HL-60 (cell line): ENCODE data around the gene IRF3.

Source experiments
- DNase-seq, 2 experiments: peaks; one replicate each; pipeline ENCODE4 v3.0.0-alpha.2; 2010 to 2020; ENCODE audit warnings: low read depth in 1 of 2, low spot score in 1 of 2
- H3K27ac ChIP-seq: fragments of 250-450 bp; sonication (Bioruptor Pico); replicated peaks from 2 replicates; pipeline ENCODE4 v1.5.1; 2020; ENCODE audit warnings: mild to moderate bottlenecking, moderate library complexity
- H3K27me3 ChIP-seq: fragments of 250-450 bp; sonication (Bioruptor Pico); 2 replicates; pipeline ENCODE4 v1.5.1; 2021; ENCODE audit warnings: mild to moderate bottlenecking, moderate library complexity; ENCODE audit not compliant: insufficient read depth, poor library complexity, severe bottlenecking
- H3K4me3 ChIP-seq: replicated peaks from 2 replicates; pipeline ENCODE4 v1.5.1; 2011; ENCODE audit warnings: mild to moderate bottlenecking, control low read depth, low read length; ENCODE audit not compliant: insufficient read depth
- CTCF ChIP-seq: IDR thresholded peaks from one replicate; pipeline ENCODE4 v1.5.1; 2011; ENCODE audit warnings: low read length, control low read depth, inconsistent platforms; ENCODE audit not compliant: insufficient read depth
- GABPA ChIP-seq: IDR thresholded peaks from 2 replicates; pipeline ENCODE4 v1.6.1; 2012; ENCODE audit warnings: low read depth
- POLR2AphosphoS5 ChIP-seq: IDR thresholded peaks from 2 replicates; pipeline ENCODE4 v1.6.1; 2012; ENCODE audit warnings: low read depth
- SPI1 ChIP-seq: IDR thresholded peaks from 2 replicates; pipeline ENCODE4 v1.6.1; 2012; ENCODE audit warnings: low read depth, mild to moderate bottlenecking, borderline replicate concordance
- TF ChIP-seq, protein P1 (sequence below): IDR thresholded peaks from 2 replicates; pipeline ENCODE4 v1.6.1; 2012; ENCODE audit warnings: low read depth; ENCODE audit not compliant: insufficient replicate concordance

Gene IRF3

GRCh38 chr19:49696865-49697264 lies 31.2 kb upstream of the IRF3 start:
- no peak for TF ChIP-seq SPI1
- TF ChIP-seq GABPA, result no peak
- TF ChIP-seq, protein P1, sequence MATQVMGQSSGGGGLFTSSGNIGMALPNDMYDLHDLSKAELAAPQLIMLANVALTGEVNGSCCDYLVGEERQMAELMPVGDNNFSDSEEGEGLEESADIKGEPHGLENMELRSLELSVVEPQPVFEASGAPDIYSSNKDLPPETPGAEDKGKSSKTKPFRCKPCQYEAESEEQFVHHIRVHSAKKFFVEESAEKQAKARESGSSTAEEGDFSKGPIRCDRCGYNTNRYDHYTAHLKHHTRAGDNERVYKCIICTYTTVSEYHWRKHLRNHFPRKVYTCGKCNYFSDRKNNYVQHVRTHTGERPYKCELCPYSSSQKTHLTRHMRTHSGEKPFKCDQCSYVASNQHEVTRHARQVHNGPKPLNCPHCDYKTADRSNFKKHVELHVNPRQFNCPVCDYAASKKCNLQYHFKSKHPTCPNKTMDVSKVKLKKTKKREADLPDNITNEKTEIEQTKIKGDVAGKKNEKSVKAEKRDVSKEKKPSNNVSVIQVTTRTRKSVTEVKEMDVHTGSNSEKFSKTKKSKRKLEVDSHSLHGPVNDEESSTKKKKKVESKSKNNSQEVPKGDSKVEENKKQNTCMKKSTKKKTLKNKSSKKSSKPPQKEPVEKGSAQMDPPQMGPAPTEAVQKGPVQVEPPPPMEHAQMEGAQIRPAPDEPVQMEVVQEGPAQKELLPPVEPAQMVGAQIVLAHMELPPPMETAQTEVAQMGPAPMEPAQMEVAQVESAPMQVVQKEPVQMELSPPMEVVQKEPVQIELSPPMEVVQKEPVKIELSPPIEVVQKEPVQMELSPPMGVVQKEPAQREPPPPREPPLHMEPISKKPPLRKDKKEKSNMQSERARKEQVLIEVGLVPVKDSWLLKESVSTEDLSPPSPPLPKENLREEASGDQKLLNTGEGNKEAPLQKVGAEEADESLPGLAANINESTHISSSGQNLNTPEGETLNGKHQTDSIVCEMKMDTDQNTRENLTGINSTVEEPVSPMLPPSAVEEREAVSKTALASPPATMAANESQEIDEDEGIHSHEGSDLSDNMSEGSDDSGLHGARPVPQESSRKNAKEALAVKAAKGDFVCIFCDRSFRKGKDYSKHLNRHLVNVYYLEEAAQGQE, result no peak
- TF ChIP-seq POLR2AphosphoS5, result no peak
- TF ChIP-seq CTCF, result no peak
- Histone ChIP-seq H3K27ac (no peak overlapping the region), H3K4me3 (no peak overlapping the region), H3K27me3 (peaks cover 2% of the 10 kb centered on the region)
- DNase-seq, result no peak

DNA sequence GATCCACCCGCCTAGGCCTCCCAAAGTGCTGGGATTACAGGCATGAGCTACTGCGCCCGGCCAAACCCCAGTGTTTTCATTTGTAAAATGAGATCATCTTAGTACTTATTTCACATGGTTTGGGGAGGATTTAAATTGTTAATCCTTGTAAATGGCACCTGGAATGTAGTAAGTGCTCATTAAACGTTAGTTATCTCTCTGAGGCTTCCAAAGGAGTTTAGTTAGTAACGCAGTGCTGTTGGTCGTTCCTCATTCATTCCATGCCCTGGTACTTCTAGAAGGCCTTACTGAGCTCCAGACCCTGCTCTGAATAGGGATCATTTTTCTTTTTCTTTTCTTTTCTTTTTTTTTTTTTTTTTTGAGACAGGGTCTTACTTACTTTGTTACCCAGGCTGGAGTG lies 30.5 kb upstream of the IRF3 start:
- no peak for DNase-seq
- TF ChIP-seq POLR2AphosphoS5 (no peak), GABPA (no peak), SPI1 (no peak), CTCF (no peak)
- TF ChIP-seq, protein P1, result no peak
- H3K27me3 ChIP-seq, result no peaks in the 10 kb centered on the region
- no peak overlapping the region for H3K4me3 ChIP-seq
- H3K27ac ChIP-seq, result no peak overlapping the region

DNA sequence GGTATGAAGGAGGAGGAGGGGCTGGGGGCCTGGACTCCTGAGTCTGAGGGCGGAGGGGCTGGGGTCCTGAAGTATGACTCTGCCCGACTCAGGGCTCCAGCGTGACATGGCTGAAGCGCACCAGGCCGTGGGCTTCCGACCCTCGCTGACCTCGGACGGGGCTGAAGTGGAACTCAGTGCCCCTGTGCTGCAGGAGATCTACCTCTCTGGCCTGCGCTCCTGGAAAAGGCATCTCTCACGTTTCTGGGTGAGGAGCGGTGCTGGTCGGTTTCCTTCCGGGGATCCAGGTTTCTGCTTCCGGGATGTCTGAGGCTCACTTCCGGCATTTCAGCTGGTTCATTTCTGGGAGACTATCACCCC lies 26.5 kb upstream of the IRF3 start:
- TF ChIP-seq SPI1 (no peak), CTCF (no peak), GABPA (peak; percentile 48; the same call in 1 of the 2 replicates)
- TF ChIP-seq, protein P1, result no peak
- Histone ChIP-seq H3K27me3 (no peaks in the 10 kb centered on the region), H3K4me3 (no peak overlapping the region), H3K27ac (no peak overlapping the region)
- DNase-seq, result no peak
